Stimulated activated CD8-positive, alpha-beta memory T cell treated with anti-CD3 and anti-CD28 coated beads, Interleukin-12 subunit alpha, Interleukin-12 subunit beta, amount 100 ng/mL, for 24 hours (primary cell): ENCODE results near the gene AFTPH.

Source experiments
- DNase-seq: peaks from one replicate; pipeline ENCODE4 v3.0.0-alpha.2; 2020; ENCODE audit errors: extremely low read depth

AFTPH gene

DNA sequence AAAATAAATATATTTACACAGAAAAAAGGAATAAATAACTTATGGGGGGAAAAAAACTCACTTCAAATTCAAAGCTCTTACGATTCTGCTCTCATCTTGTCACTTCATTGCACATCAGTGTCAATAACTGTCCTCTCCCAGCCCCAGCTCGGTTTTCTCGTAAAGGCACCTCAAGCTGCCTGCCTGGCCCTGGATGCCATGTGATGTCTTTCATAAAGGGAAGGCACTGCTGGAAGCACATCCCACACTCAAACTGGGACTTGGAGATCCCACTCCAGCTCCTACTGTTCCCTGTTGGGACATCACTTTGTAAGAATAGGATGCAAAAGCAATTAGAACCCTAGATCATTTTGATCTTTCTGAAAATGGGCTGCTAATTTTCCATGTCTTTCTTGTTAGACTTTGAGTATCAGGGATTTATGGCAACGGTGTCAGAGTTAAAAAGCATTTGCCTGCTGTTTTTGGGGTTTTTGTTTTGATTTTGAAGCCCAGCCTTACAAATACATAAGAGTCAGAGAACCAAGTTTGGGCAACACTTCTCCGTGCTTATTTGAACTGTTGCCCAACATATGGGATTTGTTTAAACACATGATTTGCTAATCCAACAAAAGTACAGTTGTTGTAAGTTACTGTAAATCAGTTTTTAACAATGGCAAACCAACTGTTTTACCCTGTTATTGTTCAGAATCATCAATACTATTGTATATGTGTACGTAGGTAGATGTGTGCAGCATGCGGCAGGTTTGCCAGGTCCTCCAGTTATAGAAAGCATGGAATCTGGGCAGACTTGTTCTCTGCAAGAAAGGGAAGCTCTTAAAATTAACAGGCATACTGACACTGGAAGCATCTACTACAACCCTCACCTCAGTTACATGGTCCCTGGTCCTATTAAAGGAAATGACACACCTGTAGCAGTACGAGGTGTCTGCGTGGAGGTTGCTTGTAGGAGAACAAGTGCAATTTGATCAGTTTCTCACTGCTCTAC, 109.0 kb downstream of the AFTPH start:
- DNase-seq = no peak

DNA sequence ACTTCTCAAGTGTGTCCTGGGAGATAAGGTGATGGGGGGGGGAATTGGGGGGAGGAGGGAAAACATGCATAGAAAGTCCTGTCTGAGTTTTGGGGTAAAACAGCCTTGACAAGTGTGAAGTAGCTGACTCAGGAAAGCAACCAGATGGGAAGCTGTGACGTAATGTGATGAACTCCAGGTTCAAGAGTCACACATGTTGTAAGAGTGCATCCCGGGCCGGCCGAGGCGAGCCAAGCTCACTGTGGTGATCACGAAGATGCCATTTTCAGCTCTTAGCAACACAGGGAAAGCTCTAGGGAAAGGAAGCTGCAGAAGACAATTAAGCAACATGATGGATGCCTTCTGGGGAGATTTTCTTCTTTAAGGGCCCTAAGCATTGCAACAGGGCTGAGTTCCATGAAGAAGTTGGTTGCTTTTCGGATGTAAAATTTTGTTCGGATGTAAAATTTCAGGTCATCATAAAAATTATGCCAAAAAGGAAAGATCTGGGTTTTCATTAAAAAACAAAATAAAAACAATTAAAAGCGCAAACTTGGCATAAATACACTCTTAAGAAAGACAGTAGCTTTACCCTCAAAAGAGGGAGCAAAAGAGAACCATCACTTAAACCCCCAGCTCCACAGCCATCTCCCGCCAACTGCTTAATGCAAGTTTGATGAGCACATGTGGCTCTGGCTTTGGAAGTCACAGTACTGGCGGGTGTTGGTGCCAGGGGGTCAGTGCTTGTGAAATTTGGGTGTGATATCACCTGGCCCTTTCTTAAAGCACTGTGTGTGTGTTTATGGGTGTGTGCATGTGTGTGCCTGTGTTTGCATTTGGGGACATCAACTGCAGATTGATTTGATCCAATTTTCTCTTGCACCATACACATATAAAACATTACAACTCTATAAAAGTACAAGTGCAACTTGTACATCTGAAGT, 110.5 kb downstream of the AFTPH start:
- no peak for DNase-seq

DNA sequence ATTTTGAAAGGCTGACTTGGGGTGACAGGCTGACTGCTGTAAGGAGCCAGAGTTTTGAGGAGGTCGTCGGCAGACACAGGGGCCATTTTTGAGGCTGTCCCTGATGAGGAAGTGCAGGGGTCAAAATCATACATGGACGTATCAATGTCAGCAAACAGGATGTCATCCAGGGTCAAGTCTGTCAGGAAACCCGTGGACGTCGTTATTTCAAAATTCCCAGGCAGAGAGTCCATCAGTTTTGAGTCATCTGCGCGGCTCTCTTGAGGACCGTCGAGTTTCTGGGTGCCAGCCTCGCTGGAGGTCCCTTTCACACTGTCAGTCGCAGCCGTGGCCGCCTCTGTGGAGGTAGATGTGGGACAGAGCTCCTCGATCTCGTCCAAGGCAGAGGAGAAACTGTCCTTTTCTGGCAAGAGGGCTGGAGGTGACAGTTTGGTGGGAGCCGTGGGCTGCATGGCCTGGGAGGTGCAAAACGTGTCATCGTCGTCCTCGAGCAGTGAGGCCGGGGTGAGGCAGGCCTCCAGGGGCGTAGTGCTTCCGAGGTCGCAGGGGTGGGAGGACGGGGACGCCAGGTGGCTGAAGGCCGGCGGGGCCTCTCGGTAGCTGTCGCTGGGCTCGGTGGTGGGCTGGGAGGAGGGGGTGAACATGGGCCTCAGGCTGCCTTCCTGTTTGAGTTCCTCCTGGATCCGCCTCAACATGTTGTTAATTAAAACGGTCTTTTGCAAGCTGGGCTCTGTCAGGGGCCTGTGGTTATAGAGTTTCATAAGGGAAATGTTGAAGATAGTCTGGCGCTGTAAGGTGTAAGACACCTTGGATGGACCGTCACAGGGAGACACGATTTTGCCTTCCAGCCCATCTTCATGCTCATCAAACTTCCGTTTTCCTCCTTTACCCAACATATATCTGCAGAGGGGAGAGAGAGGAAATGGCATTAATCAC, 112.1 kb downstream of the AFTPH start:
- DNase-seq = no peak

DNA sequence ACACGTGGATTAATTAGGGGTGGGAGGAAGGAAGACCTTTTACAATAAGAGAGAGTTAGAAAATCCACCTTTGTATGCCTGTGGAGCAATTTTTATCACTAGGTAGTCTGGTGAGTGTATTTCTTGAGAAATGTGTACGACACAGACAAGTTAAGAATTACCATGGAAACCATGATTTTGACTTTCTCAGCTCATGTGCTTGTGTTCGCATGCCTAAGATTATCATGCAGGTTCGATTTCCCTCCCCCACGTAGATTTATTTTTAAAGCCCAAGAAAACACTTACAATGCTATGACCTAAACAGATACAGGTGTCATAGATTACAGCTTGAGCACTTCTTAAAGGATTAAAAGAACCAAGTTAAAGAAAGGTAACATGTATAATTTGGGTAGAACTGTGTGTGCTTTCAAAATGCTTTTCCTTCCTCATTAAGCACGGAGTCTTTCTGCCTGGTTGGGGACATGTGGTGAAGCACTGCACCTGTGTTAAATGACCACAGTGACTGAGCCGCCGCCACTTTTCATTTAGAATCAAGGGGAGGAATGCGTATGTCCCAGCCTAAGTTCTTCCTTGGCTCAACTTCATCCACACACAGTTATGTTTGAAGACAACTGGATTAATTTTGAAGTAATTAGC, 113.0 kb downstream of the AFTPH start:
- DNase-seq = no peak

DNA sequence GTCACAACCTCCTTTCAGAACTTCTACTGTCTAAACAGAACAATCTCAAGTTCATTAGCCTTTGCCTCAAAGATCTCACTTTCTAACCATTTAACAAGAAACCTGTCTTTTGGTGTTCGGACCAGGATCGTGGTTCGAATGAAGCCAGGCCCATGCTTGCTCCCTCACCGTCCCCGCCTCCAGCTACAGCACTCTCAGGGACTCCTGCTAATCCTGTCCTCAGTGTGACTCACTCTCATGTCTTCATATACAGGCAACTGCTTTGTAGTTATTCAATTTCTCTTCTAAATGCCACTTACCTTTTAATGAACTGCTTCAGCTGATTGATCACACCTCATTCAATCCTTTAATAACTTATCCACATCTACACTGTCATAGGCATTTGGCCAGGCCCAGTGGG, 113.8 kb downstream of the AFTPH start:
- no peak for DNase-seq

DNA sequence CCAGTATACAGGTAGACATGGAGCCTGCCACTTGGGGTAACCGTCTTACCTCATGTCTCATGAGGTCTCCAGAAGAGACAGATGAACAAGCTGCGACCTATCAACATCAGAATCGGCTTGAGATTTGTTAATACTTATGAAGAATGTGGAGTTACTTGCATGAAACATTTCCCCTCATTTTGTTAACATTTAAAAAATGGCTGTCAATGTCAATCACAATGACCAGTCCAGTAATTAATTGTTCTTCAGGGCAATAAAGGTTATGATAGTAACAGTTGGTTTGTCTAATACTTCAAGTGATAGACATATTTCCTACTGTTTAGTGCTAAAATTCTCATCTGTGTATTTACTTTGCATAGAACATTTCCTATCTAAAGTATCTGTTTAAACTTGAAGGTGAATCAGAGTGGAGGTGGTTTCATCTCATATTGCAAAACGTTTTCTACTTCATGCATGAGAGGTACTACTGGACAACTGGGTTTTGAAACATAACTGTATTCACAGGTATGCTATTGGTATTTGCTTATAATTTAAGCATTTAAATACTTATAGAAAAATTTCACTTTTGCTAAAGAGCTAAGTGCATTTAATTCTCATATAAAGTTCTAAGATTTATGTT, 114.5 kb downstream of the AFTPH start:
- no peak for DNase-seq

DNA sequence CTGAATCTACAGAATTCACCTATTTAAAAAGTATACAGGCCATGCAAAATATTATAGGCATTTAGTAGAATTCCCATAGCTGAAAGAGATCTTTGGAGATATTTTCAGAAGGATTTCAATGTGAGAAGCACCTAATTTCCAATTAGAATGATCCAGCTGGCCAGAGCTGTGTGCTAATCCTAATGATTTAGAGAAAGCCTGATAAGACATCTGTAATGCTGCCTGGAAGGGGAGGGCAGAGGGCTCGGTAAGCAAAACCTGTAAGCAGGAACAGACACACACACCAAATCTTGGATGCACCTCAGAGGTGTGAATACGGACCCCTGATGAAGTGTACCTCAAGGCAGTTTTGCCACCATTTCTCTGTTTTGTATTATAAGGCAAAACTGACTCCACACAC, 115.6 kb downstream of the AFTPH start:
- no peak for DNase-seq

DNA sequence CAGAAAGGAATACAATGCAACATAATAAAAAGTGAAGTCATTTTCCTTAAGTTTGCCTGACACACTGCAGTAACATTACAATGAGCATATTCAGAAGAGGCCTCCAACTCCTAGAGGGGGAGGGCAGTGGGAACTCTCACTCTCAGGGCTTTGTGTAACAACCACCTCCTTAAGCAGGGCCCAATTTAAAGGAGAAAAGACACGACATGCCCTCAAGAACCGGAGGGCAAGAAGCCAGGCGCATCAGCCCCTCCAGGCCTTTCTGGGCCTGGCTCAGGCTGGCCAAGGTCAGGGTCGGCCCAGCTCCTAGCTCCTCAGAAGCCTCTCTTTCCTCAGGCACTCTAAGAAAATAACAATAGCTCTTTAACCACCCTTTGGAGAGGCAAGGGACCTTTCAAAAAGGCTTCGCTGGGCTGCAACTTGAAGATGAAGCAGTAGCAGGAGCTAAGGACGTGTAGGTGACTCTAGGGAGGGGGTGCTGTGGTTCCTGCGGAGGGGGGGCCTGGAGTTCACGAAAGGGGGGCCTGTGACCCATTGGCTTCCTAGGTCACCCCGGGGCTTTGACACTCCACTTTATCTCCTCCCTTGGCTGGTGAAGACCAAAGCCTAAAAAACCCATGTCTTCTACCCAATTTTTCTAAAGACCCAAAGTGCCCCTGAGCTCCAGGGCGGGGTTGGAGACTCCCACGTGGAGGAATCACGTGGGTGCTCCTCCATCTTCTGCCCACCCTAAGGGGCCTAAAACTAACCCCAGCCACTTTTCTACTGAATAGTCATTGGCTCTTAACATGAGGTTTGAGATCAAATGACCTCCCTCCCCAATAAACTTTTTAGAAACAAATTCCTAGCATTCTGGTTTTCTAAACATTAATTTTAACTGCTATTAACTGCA, 116.3 kb downstream of the AFTPH start:
- DNase-seq = no peak

DNA sequence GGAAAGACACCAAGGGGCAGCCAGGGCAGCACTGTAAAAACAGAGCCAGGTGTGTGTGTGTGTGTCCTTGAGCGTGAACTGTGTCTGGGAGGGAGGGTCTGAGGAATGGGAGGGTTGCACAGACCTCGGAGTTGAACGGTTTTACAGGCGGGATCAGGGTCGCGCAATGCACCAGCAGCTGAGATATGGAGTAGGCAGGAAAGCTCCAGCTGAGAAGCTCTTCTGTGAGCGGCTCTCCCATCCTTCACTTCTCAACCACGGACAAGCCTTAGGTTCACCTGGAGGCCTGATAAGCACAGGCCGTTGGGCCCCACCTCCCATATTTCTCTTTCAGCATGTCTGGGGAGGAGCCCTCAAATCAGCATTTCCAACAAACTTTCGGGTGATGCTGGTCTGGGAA, 117.5 kb downstream of the AFTPH start:
- no peak for DNase-seq
